ENCODE measurements around the gene TDRD1.

- TF ChIP-seq CTCF (conservative IDR thresholded peaks at IDR 0.05 in 1 of 2, IDR thresholded peaks at IDR 0.05 in 1 of 2; ENCODE audit: extremely low read depth in 1 of 2, insufficient read depth in 1 of 2, low read depth in 1 of 2, low read length in 2 of 2) (no peak), EZH2 (IDR thresholded peaks at IDR 0.05; ENCODE audit: borderline replicate concordance, low read length) (no peak)
Observed at GRCh38 chr10:114243661-114244060, 64.5 kb downstream of the TDRD1 start.
